Activated CD8-positive, alpha-beta memory T cell treated with anti-CD3 and anti-CD28 coated beads, Interleukin-2, amount 50 U/mL, for 1 hour (primary cell): ENCODE results near the gene USP30.

Experiments used
- DNase-seq: peaks from one replicate; pipeline ENCODE4 v3.0.0-alpha.2; 2020; ENCODE audit errors: extremely low read depth

The USP30 gene

DNA sequence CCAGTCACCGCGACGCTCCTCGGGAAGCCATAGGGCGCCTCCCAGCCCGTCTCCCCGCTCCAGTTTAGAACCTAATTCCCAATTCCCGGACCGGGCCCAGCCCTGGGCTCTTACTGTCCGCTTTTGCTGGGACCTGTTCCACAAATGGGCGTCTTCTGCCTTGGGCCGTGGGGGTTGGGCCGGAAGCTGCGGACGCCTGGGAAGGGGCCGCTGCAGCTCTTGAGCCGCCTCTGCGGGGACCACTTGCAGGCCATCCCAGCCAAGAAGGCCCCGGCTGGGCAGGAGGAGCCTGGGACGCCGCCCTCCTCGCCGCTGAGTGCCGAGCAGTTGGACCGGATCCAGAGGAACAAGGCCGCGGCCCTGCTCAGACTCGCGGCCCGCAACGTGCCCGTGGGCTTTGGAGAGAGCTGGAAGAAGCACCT, 45.8 kb downstream of the USP30 start:
- DNase-seq = no peak

DNA sequence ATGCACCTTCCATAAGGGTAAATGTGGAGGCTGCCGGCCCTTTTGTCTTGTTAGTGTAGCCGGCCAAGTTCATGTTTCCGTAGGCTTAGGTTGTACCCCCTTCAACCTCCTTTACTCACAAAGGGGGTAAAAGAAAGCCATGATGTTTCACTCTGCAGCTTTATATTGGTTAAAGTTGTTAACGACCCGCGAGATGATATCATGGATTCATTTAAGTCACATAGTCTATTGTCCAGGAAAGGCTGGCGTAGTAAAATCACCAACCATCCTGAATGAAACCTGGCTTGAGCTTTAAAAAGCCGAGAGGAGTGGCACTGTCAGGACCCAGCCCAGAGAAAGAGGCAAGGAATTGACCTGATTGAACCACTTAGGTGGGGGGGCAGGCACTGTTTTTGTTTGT, 46.3 kb downstream of the USP30 start:
- DNase-seq = no peak

DNA sequence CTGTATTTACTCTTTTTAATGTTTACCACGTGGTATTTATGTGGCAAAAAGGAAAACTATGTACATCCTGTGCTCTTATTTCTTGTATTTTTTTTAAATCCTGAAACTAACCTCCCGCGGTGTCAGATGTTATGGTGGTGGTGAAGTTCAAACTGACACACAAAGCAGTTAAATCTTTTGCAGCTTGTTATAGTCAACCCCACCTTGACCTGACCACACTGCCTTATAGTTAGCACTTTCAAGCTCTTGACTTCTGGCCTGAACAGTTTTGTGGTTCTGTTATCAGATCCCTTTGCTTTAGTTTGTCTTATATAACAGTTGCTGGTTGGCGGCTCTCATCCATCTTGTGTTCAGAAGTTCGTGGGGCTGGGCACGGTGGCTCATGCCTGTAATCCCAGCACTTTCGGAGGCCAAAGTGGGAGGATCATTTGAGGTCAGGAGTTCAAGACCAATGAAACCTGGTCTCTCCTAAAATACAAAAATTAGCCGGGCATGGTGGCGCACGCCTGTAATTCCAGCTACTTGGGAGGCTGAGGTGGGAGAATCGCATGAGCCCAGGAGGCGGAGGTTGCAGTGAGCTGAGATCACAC, 47.1 kb downstream of the USP30 start:
- no peak for DNase-seq

DNA sequence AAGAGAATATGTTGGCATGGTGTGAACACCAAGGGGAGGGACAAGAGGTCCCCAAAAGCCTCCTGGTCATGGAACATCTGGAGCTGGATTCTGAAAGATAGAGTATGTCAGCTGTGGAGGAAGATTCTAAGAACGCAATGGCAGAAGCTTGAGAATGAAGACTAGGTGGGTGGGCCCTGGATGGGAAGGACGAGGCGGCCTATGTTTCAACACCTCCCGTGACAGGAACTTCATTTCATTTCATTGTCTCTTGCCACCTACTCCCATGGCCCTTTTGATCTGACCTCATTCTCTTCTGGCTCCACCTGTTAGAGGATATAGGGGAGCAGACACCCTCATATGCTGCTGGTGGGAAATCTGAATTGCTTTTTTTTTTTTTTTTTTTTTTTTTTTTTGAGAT, 48.4 kb downstream of the USP30 start:
- no peak for DNase-seq

DNA sequence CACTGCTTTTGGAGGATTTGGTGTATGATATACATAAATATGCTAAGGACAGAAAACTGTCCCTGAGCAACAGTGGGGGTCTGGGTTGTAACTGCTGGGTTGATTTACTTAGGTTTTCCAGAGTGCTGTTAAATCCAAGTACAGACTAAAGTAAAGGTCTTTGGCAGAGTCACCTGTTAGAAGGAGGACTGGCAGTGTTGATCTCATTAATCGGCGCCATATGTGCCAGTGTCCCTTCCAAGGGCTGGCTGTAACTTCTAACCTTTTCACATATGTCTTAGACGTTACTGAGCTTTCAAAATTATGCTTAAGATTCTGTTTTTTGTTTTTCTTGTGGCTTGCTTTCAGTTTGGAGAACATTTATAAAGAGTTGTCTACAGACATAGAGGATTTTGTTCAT, 50.1 kb downstream of the USP30 start:
- no peak for DNase-seq

DNA sequence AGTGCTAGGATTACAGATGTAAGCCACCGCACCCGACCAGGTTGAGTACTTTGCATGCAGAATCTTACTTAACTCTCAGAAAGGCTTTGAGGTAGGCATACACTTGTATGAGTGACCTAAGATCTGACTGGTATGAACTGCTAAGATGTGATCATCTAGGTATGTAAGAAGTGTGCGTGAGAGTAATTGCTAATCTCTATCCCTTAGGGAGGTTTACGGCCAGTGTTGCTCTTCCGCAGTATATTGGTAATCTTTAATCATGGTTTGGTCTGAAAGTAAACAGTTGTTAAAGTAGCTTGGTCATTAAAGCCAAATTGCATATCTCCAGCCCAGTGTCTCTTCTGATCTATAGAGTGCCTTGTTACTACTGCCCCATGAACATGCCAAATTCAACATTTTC, 52.8 kb downstream of the USP30 start:
- DNase-seq = no peak

DNA sequence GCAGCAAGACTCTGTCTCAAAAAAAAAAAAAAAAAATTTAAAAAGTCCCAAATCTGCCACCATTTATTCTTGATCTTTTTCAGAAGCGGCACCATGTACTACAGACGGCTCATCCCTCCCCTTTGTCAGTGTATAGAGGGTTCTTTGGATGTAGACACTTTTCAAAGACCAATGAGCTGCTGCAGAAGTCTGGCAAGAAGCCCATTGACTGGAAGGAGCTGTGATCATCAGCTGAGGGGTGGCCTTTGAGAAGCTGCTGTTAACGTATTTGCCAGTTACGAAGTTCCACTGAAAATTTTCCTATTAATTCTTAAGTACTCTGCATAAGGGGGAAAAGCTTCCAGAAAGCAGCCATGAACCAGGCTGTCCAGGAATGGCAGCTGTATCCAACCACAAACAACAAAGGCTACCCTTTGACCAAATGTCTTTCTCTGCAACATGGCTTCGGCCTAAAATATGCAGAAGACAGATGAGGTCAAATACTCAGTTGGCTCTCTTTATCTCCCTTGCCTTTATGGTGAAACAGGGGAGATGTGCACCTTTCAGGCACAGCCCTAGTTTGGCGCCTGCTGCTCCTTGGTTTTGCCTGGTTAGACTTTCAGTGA, 57.5 kb downstream of the USP30 start:
- DNase-seq = no peak

DNA sequence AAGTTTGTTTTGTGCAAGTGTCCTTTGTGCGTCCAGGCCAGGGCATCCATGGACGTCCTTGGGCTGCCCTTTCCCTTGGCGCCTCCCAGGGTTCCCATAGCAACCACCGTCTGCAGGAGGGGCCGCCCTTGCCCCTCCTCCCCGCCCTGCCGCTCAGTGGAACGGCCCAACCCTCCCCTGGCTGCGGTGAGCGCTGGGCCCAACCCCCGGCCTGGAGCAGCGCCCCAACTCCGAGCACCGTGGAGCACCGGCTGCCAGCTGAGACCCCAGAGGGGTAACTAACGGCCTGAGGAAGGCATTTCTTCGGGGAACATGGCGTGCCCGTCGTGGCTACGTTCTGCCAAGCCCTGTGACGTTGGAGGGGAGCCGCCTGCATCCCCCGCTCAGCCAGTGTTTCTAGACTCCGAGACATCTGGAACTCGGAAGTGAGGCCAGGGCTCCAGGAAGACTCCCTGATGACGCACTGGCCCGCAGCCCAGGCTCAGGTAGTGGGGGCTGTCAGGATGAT, 58.7 kb downstream of the USP30 start:
- peak; percentile 21 for DNase-seq

DNA sequence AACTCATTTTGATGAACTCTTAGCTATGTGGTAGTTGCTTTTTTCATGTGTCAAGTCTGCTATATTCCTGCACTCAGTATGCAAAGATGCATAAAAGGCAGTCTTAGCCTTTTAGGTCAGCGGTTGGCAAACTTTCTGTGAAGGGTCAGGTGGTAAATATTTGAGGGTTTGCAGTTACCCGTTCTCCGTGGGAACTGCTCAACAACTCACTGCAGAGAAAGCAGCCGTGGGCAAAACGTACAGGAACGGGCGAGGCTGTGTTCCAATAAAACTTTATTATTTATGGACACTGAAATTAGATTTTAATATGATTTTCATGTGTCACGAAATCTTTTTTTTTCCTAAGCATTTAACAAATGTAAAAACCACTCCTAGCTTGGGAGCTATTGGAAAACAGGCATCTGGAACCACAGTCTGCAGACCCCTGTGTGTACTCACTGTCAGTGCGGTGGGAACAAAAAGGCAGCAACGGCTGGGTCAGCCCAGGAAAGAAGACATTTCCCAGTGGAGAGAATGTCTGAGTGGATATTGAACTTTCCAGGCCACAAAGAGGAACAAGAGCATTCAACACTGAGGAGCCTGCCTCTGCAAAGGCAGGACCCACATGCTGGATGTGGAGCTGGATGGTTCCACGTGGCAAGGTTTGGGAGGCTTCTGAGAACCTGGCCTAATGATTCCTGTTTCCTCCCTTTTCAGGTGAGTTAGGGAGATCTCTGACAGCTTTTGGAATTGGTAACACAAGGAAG, 60.5 kb downstream of the USP30 start:
- DNase-seq = no peak

DNA sequence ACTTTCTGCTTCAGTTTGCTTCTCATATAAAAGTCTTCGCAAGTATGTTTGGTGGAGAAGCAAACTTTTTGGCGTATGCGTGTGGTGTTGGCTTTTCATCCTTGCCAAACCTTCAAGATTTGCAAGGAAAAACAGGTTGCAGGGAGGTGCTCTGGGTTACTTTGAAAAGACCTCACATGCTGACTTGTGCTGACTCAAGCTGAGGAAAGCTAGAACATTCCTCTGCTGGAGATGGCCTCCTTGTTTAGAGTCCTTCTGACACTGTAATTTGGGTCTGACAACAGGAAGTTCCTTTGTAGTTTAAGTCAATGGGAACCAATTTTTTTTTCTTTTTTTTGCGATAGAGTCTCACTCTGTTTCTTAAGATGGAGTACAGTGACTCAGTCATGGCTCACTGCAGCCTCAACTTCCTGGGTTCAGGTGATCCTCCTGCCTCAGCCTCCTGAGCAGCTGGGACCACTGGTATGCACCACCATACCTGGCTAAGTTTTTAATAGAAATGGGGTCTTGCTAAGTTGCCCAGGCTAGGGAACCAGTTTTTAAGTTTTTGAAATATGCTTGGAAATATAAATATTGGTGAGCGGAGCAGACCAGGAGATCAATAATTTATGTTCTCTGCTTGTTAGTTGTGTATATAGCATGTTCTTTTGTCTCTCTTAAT, 61.4 kb downstream of the USP30 start:
- no peak for DNase-seq

DNA sequence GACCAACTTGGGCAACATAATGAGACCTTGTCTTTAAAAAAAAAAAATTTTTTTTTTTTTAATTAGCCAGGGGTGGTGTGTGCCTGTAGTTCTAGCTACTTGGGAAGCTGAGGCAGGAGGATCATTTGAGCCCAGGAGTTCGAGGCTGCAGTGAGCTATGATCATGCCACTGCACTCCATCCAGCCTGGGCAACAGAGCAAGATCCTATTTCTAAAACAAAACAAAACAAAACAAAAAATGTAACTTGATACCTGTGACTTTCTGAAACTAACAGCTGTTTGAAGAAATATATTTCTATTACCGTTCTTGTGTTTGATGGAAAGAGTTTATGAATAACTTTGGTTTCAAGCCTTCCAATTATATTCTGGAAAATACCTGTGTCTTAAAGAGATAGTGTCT, 62.3 kb downstream of the USP30 start:
- no peak for DNase-seq

DNA sequence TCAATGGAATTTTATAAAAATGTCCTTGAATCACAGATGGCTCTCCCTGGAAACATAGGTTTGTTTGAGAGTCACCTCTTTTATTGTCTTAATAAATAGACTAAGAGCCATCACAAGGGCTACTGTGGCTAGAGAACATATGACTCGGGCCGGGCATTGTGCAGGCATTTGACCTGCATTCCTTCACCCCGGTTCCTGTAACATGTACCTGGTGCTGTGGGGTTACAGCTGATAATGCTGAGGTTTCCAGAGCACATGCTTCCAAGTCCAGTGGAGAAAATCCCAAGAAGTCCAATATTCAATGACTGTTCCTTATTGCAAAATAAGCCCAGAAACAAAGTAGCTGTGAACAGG, 63.0 kb downstream of the USP30 start:
- no peak for DNase-seq

DNA sequence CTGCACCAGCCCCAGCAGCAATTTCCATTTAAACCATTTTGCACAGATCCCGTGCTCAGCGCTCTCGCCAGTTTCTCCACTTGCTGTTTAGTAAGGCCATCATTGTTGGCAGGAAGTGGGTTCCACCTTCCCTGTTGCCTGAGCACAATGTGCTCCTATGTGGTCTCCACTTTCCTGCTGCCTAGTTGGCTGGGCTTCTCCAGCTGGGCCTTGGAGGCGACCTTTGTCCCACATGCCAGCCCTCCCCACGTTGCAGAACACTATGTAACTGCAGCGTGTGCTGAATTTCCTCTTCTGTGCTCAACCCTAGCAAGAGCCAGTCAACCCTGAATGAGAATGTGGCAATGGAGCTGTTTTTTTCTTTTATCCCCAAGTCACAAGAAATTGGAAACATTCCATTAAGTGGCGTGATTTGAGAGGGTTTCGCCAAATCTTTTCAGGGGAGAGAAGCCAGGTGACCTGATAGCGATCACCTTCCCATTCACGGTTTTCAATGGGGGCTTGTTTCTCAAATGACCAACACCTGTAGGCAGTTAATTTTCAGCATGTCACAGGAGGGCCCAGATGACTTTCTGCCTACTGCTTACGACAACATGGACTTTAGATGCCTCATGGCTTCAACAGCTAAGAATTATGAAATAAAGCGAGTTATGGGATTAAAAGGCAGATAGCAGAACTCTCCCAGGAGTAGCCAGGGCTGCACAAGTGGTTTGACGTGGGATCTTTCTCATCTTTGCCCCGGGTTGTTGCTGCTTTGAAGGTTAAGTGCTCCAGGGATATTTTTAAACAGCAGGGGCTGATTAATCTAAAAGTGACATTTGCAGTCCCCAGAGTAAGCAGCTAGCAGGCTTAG, 63.6 kb downstream of the USP30 start, which contains the start of gene ACACB:
Gene ACACB (plus strand): TSS at position 830 of the 853 bp plus-strand sequence. CDS start 22,819 bp downstream, outside the sequence.
- DNase-seq = no peak

DNA sequence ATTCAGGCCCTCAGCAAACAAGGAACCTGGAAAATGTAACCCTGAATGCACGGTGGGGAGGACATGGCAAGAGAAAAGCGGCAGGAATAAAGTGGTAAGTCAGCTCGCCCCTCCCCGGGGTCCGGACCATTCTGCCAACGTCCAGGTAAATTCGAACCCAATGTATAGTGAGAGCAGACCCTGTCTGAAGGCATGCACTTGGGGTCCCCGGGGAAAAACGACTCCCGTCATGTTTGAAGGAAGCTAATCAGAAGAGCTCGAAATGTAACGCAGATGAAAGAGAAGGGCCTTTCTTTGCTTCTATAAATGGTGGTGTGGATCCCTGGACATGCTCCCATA, 64.2 kb downstream of the USP30 start:
- no peak for DNase-seq

DNA sequence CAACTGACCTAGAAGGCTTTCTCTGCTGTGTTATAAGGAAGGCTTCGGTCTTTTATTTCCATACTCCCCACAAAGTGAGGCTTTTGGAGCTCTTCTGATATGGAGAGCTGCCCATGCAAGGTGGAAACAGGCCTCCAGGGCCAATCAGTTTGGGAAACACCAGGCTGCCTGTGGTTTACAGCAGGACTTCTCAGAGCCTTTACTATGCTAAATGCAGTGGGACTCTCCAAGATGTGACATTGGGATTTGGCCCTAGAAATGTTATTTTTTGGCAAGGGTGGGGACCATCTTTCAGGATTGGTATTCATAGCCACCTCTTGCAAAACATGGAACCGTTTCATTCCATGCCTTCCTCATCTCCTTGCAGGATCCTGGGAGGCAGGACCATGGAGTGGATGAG, 67.7 kb downstream of the USP30 start:
- DNase-seq = no peak

DNA sequence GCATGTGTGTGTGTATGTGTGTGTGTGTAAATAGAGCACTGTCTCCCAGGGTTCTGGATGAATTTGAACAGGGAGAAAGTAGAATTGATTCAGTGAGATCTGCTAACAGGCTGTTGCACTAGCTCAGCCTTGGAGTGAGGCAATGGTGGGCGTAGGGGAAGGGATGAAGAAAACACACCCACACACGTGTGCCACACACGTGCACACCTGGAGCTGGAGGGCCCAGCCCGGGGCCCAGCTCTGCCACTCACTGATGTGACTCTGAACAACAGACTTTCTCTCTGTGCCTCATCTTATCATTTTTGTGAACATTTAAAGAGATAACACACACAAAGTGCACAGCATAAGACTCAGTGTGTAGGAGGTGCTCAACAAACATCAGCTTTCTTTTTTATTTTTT, 68.2 kb downstream of the USP30 start:
- no peak for DNase-seq

DNA sequence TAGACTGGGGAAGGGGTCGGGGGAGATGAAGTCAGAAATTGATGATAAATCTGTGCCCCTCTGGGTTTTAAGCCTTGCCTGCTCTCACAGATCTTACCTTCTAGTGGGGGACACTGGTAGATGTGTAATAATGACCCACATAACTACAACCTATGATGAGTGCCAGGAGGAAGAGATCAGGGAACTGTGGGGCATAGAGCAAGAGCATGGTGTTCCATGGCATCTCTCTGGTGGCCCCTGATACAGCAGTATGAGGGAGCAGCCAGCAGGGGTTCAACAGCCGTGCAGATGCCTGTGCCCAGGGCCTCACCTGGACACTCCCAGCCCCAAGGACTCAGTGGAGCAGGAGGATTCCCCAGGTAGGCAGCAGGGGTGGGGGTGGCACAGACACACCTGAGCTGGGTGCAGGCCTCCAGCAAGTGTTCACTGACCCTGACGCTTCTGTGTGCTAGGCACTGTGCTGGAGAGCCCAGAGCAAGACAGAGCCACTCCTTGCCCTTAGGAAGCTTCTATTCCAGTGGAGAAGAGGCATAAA, 69.0 kb downstream of the USP30 start:
- no peak for DNase-seq

DNA sequence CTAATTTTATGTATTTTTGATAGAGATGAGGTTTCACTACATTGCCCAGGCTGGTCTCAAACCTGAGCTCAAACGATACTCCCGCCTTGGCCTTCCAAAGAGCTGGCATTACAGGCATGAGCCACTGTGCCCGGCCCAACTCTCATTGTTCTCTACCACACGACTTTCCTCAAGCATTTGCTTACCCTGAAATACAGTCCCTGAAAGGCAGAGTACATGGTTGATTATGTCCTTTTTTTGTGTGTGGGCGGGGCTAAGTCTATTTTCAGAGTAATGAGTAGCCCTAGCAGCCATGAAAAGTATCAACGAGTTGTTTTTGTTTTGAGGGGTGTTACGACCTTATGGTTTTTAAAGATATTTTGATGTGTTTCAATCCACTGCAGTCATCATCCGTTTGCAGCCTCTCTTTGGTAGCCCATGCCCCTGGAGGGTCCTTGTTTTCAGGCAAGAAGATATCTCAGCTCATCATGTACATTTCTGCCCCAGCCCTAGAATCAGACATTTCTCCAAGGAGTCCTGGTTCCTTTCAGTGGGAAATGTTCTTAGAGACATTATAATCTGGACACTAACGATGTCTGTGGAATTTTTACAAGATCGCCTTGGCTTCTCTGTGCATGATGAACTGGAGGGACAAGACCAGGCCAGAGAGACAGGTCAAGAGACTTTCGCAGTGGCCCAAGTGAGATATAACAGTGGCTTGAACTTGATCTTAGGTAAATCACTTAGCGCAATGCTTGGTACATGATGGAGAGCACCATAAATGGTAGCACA, 72.7 kb downstream of the USP30 start:
- DNase-seq = no peak

DNA sequence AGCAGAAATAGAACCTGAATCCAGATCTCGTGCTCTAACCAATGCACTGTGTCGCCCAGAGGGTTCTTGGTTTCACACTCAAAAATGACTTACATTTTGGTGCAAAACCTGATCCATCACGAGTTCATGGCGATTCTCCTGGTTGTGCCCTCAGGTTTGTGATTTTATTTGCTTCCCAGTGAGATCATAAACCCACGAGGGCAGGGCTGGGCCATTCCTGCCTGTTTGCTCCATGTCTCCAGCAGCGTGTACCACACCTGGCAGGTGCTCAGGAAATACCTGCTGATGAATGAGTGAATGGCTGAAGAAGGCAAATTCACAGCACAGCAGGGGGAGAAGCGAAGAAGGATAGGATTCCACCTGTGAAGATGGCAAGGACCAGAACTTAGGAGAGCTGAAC, 73.4 kb downstream of the USP30 start:
- DNase-seq = no peak

DNA sequence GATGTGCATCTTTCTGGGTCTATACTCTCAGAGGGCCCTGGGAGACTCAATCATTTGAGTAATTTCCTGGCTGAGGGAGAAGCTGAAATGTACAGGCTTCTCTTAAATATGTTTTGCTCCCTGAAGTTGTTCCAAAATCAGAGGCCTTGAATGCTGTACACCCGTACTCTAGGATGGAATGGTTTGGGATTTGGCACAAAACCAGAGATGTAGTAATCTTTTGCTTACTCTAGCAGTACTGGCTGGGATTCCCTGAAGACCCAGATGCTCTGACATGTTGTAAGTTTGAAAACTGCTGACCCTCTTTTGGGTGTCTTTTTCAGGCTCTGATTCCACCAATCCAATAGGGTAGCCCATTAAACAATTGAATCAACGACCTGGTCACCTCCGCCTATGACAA, 74.4 kb downstream of the USP30 start:
- DNase-seq = no peak
